ENCODE results near the gene NCKAP1.

The NCKAP1 gene

DNA sequence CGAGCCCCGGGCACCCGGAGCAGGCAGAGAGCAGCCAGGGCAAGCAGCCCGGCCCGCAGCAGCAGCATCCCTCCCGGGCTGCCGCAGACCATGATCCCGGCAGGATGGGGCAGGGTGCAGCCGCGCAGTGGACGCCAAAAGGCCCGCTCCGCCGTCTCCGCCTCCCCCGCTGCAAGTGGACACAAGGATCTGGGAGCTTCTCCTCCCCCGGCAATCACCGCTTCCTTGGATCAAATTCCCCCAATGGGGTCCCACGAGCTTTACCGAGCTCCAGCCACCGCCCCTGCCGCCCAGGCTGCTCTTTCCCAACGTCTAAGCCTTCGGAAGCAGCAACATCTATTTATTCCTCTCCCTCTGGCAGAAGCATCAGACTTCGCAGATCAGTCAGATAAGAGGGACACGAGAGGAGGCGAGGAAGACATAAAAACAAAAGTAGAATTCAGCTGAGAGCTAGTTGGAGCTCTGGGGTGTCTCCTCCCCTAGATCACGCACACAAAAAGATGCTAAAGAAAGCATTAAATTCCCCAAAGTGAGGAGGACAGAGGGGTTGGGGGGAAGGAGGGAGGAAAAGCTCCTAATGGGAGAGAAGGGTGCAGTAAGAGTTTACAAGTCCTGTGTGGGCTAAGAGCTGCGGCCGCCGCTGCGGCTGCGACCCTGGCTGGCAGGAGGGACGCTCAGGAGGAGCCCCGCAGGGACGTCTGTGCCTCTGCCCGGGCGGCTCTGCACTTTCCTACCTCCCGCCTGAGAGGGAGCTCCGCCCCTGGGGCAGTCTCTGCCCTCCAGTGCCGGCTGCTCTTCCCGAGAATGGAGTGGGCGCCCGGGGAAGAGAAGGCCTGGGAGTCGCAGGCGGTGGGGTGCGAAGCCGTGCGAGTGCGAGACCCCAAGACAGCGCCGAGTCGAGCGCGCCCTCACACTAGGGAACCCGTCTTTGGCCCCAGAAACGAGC, 171.5 kb downstream of the NCKAP1 start, which contains the start of gene FRZB:
FRZB (minus strand) TSS at position 177 of the 946 bp plus-strand sequence; CDS start at position 92, 85 bp downstream.
- DNase-seq: no peak

DNA sequence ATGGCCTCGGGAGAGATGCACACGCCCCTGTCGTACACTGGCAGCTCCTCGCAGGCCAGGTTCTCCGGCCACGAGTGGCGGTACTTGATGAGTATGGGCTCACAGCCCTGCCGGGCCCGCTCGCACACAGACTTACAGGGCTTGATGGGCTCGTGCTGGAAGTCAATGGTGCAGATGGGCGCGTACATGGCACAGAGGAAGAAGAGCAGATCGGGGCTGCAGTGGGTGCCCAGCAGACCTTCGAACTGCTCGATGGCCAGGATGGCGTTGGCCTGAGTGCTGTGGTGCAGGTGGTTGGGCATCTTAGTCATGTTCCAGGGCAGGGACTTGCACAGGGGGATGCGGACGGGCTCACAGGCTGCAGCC, 172.2 kb downstream of the NCKAP1 start:
- no peak for DNase-seq

DNA sequence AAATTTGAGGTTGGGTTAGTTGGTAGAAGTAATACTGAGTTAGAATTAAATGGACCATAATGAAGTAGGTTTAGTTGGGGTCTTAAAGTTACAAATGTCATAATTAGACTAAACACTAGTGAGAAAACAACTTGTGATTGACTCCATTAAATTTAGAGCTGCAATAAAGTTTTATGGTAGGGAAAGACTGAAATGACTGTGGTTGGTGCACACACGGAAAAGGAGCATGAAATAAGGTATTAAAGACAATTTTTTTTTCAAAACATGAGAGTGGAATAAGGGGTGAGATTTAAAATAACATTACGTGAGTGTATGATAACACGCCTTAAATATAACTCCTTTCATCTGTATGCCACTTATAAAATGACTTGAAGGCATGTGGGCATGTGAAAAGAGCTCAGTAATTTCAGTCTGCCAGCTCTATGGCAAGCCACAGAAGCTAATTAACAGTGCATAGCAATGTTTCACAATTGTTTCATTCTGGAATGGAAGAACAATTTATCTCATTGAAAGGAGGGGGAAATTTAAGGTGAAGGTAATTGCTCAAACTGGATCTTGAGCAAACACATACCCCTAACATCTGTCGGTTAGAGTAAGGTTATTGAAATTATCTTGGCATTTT, 173.2 kb downstream of the NCKAP1 start:
- DNase-seq: no peak

- no peak for DNase-seq
Measured at GRCh38 chr2:182863642-182864041, 174.6 kb downstream of the NCKAP1 start.

GRCh38 chr2:182862091-182862490, 176.2 kb downstream of the NCKAP1 start:
- DNase-seq: no peak

- DNase-seq: no peak
Measured at GRCh38 chr2:182860858-182861257, 177.4 kb downstream of the NCKAP1 start.

Data from NCI-H226 (cell line).